IPS-20b (cell line): Measurements from ENCODE around the gene CNPY3.

Source experiments
- H3K27ac ChIP-seq: one replicate; pipeline ENCODE4 v1.5.1; 2013; ENCODE audit warnings: low read length
- H3K27me3 ChIP-seq: 2 replicates; pipeline ENCODE4 v1.6.1; 2013; ENCODE audit warnings: mild to moderate bottlenecking, low read length, inconsistent platforms; ENCODE audit not compliant: insufficient read depth
- H3K36me3 ChIP-seq: 2 replicates; pipeline ENCODE4 v1.6.1; 2013; ENCODE audit warnings: low read depth, mild to moderate bottlenecking, inconsistent platforms, low read length, moderate library complexity; ENCODE audit not compliant: insufficient read depth
- H3K4me1 ChIP-seq: 2 replicates; pipeline ENCODE4 v1.6.1; 2013; ENCODE audit warnings: mild to moderate bottlenecking, control low read depth, inconsistent platforms, low read length, moderate library complexity; ENCODE audit not compliant: insufficient read depth
- H3K4me3 ChIP-seq: 2 replicates; pipeline ENCODE4 v1.5.1; 2013; ENCODE audit warnings: mild to moderate bottlenecking, low read length, inconsistent platforms
- H3K9ac ChIP-seq: 2 replicates; pipeline ENCODE4 v1.6.1; 2013; ENCODE audit warnings: low read depth, mild to moderate bottlenecking, inconsistent platforms, low read length, moderate library complexity
- H3K9me3 ChIP-seq: 2 replicates; pipeline ENCODE4 v1.6.1; 2013; ENCODE audit warnings: mild to moderate bottlenecking, low read depth, low read length, inconsistent platforms; ENCODE audit not compliant: insufficient read depth

CNPY3 gene

GRCh38 chr6:42988486-42989020 is 59.3 kb downstream of the CNPY3 start:
- H3K27ac ChIP-seq = no peak overlapping the region
- no peaks in the 10 kb centered on the region for H3K9me3 ChIP-seq
- H3K27me3 ChIP-seq = no peaks in the 10 kb centered on the region
- H3K9ac ChIP-seq = no peak overlapping the region
- peaks cover 32% of the 10 kb centered on the region for H3K36me3 ChIP-seq
- no peak overlapping the region for H3K4me3 ChIP-seq
- H3K4me1 ChIP-seq = no peaks in the 10 kb centered on the region
